ENCODE measurements around the gene ZSWIM6. TPM values are rescaled to one million over a fixed set of nuclear protein-coding genes. Genes with fewer than 3 reads are reported as not detected.
A peak's percentile ranks its signal among the peaks of the same experiment; 100 is the strongest.

Gene ZSWIM6
- 6.9 TPM for polyA plus RNA-seq (2013)

DNA sequence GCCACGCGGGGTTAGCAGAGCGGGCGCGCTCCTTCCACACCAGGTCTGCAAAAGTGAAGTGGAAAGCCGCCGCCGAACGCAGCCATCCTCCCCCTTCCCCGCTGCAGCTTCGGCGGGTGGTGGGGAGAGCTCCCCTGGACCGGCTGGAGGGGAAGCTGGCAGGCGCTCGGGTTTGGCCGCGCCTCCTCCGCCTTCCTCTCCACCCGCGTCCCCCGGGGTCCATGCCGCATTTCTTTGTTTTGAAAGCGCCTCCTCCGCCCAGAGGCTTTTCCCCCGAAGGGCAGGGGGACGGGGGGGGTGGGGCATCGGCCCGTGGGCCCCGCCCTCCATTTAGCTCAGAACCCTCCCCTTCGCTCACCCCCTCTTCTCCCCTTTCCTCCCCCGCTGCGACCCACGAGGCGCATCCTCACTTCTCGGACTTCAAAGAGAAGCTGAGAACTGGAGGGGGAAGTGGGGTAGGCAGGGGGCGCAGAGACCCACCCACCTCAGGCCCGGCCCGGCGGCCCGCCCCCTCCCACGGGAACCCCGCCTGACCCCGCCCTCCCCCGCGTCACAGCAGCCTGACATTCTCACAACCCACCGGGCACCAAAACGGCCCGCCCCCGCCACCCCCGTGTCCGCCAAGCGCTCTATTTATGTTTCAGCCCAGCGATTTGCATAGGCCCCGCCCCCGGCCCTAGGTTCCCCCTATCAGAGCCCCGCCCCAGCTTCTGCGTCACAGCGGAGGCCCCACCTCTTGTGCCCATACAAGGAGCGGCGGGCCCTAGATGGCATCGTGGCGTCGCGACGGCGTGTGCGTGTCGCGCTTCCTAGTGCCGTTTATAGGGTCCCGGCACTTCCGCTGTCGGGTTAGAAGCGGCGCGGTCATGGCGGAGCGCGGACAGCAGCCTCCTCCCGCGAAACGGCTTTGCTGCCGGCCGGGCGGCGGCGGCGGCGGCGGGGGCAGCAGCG lies at the start of gene ZSWIM6:
ZSWIM6 (plus strand) TSS at position 852 of the 951 bp plus-strand sequence; CDS start at position 867, 15 bp downstream.
- Histone ChIP-seq H3K27me3 (replicated peaks in 2 of 5; ENCODE audit: control insufficient read depth in 4 of 5, insufficient read depth in 5 of 5, low read length in 4 of 5) (no peaks in the 10 kb centered on the region), H3K36me3 (ENCODE audit: control insufficient read depth in 4 of 4, insufficient read depth in 4 of 4, low read length in 3 of 4) (peaks cover 0 to under 1% (median 0%) of the 10 kb centered on the region in 4 experiments), H3K9me3 (ENCODE audit: control extremely low read depth in 1 of 5, control insufficient read depth in 4 of 5, insufficient read depth in 2 of 5, low read depth in 1 of 5, low read length in 4 of 5) (no peaks in the 10 kb centered on the region), H3K4me1 (ENCODE audit: control extremely low read depth in 1 of 4, control insufficient read depth in 4 of 4, insufficient read depth in 4 of 4, low read length in 3 of 4) (peaks cover 10 to 43% (median 26%) of the 10 kb centered on the region in 4 experiments), H3K27ac (ENCODE audit: insufficient read depth in 1 of 2, low read depth in 1 of 2, low read length in 2 of 2, poor library complexity in 1 of 2, severe bottlenecking in 2 of 2) (peak within 1 kb of the TSS in 1 of 2 experiments; percentile 80), H3K4me3 (ENCODE audit: control insufficient read depth in 1 of 7, extremely low read depth in 1 of 7, insufficient read depth in 4 of 7, low read depth in 2 of 7, low read length in 6 of 7) (peak within 1 kb of the TSS; percentile 79 to 95 (median 89))
- DNase-seq = peak; percentile 99 to 100 (median 100)
- CTCF ChIA-PET = interaction anchor here (0.6 to 3.3 kb wide), 24 partner anchors 9 to 373 kb away, joined by 3 to 23 read pairs (median 4); no protein-coding TSS in a partner anchor
- 0% methylated on average over 50 of the region's 91 CpGs for WGBS (ENCODE audit: insufficient coverage)
- POLR2A ChIA-PET = interaction anchor here (0.6 to 1.9 kb wide), 17 partner anchors 9 to 946 kb away, joined by 3 to 15 read pairs (median 4); partner anchors contain the start of gene SMIM15

DNA sequence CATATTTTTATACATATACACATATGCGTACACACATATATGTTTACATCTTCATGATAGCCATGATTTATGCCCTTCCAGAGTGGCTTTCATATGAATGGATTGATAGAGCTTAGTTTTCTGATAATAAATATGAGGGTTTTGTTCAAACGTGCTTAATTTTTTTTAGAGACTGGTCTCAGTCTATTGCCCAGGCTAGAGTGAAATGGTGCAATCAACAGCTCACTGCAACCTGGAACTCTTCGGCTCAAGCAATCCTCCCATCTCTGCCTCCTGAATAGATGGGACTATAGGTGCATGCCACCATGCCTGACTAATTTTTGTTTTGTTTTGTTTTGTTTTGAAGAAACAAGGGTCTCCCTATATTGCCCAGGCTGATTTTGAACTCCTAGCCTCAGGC lies 48.6 kb upstream of the ZSWIM6 start:
- Histone ChIP-seq H3K4me3 (ENCODE audit: control insufficient read depth in 1 of 7, extremely low read depth in 1 of 7, insufficient read depth in 4 of 7, low read depth in 2 of 7, low read length in 6 of 7) (no peak overlapping the region), H3K27me3 (replicated peaks in 2 of 5; ENCODE audit: control insufficient read depth in 4 of 5, insufficient read depth in 5 of 5, low read length in 4 of 5) (no peaks in the 10 kb centered on the region), H3K9me3 (ENCODE audit: control extremely low read depth in 1 of 5, control insufficient read depth in 4 of 5, insufficient read depth in 2 of 5, low read depth in 1 of 5, low read length in 4 of 5) (peaks cover 0 to 5% (median 0%) of the 10 kb centered on the region in 5 experiments), H3K4me1 (ENCODE audit: control extremely low read depth in 1 of 4, control insufficient read depth in 4 of 4, insufficient read depth in 4 of 4, low read length in 3 of 4) (peaks cover 0 to 17% (median 14%) of the 10 kb centered on the region in 4 experiments), H3K27ac (ENCODE audit: insufficient read depth in 1 of 2, low read depth in 1 of 2, low read length in 2 of 2, poor library complexity in 1 of 2, severe bottlenecking in 2 of 2) (no peak overlapping the region), H3K36me3 (ENCODE audit: control insufficient read depth in 4 of 4, insufficient read depth in 4 of 4, low read length in 3 of 4) (no peaks in the 10 kb centered on the region)
- 100% methylated on average over 1 of the region's 3 CpGs for WGBS (ENCODE audit: insufficient coverage)
- DNase-seq = peak in 1 of 3 donors; percentile 48
- POLR2A ChIA-PET = no interaction called here
- CTCF ChIA-PET = no interaction called here

GRCh38 chr5:61285531-61285930 lies 46.5 kb upstream of the ZSWIM6 start:
- H3K9me3 ChIP-seq (ENCODE audit: control extremely low read depth in 1 of 5, control insufficient read depth in 4 of 5, insufficient read depth in 2 of 5, low read depth in 1 of 5, low read length in 4 of 5) = peaks cover 0 to 5% (median 0%) of the 10 kb centered on the region in 5 experiments
- no peak overlapping the region for H3K27ac ChIP-seq (ENCODE audit: insufficient read depth in 1 of 2, low read depth in 1 of 2, low read length in 2 of 2, poor library complexity in 1 of 2, severe bottlenecking in 2 of 2)
- H3K27me3 ChIP-seq (replicated peaks in 2 of 5; ENCODE audit: control insufficient read depth in 4 of 5, insufficient read depth in 5 of 5, low read length in 4 of 5) = no peaks in the 10 kb centered on the region
- H3K4me3 ChIP-seq (ENCODE audit: control insufficient read depth in 1 of 7, extremely low read depth in 1 of 7, insufficient read depth in 4 of 7, low read depth in 2 of 7, low read length in 6 of 7) = no peak overlapping the region
- ChIA-PET POLR2A (interaction anchor here (0.8 kb wide), 1 partner anchor 27 kb away, joined by 3 read pairs; no protein-coding TSS in a partner anchor), CTCF (interaction anchor here (0.8 to 1.3 kb wide), 3 partner anchors 11 to 46 kb away, joined by 3 to 4 read pairs (median 3); partner anchors contain the start of gene ZSWIM6)
- H3K4me1 ChIP-seq (ENCODE audit: control extremely low read depth in 1 of 4, control insufficient read depth in 4 of 4, insufficient read depth in 4 of 4, low read length in 3 of 4) = peaks cover 0 to 11% (median 5%) of the 10 kb centered on the region in 4 experiments
- H3K36me3 ChIP-seq (ENCODE audit: control insufficient read depth in 4 of 4, insufficient read depth in 4 of 4, low read length in 3 of 4) = no peaks in the 10 kb centered on the region
- no peak for DNase-seq

GRCh38 chr5:61286446-61287132 lies 45.5 kb upstream of the ZSWIM6 start:
- 97% methylated on average over 3 of the region's 5 CpGs for WGBS (ENCODE audit: insufficient coverage)
- Histone ChIP-seq H3K4me1 (ENCODE audit: control extremely low read depth in 1 of 4, control insufficient read depth in 4 of 4, insufficient read depth in 4 of 4, low read length in 3 of 4) (peaks cover 0 to 3% (median 1%) of the 10 kb centered on the region in 4 experiments), H3K9me3 (ENCODE audit: control extremely low read depth in 1 of 5, control insufficient read depth in 4 of 5, insufficient read depth in 2 of 5, low read depth in 1 of 5, low read length in 4 of 5) (peaks cover 0 to 5% (median 0%) of the 10 kb centered on the region in 5 experiments), H3K27me3 (replicated peaks in 2 of 5; ENCODE audit: control insufficient read depth in 4 of 5, insufficient read depth in 5 of 5, low read length in 4 of 5) (no peaks in the 10 kb centered on the region), H3K4me3 (ENCODE audit: control insufficient read depth in 1 of 7, extremely low read depth in 1 of 7, insufficient read depth in 4 of 7, low read depth in 2 of 7, low read length in 6 of 7) (no peak overlapping the region), H3K36me3 (ENCODE audit: control insufficient read depth in 4 of 4, insufficient read depth in 4 of 4, low read length in 3 of 4) (no peaks in the 10 kb centered on the region), H3K27ac (ENCODE audit: insufficient read depth in 1 of 2, low read depth in 1 of 2, low read length in 2 of 2, poor library complexity in 1 of 2, severe bottlenecking in 2 of 2) (no peak overlapping the region)
- CTCF ChIA-PET = no interaction called here
- no peak for DNase-seq
- POLR2A ChIA-PET = no interaction called here

DNA sequence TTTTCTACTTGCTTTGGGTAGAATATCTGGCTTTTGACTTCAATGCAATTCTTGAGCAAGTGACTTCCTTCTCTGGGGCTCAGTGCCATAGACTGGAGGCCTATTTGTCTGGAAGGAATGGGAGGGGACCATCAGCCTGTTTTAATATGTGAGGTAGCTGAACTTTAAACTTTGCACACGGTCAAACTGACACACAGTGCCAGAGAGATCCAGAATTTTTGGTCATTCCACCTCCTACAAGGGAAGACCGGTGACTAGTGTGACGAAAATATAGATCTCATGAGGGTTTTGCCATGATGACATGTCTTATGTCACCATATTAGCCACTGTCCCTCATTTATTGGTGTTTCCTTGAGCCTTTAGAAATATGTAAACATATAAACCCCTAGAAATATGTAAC lies 44.6 kb upstream of the ZSWIM6 start:
- whole genome bisulfite sequencing (ENCODE audit: insufficient coverage) = 100% methylated on average over 1 of the region's 3 CpGs
- Histone ChIP-seq H3K9me3 (ENCODE audit: control extremely low read depth in 1 of 5, control insufficient read depth in 4 of 5, insufficient read depth in 2 of 5, low read depth in 1 of 5, low read length in 4 of 5) (peaks cover 0 to 5% (median 0%) of the 10 kb centered on the region in 5 experiments), H3K4me1 (ENCODE audit: control extremely low read depth in 1 of 4, control insufficient read depth in 4 of 4, insufficient read depth in 4 of 4, low read length in 3 of 4) (peaks cover 0 to 3% (median 1%) of the 10 kb centered on the region in 4 experiments), H3K36me3 (ENCODE audit: control insufficient read depth in 4 of 4, insufficient read depth in 4 of 4, low read length in 3 of 4) (no peaks in the 10 kb centered on the region), H3K27me3 (replicated peaks in 2 of 5; ENCODE audit: control insufficient read depth in 4 of 5, insufficient read depth in 5 of 5, low read length in 4 of 5) (no peaks in the 10 kb centered on the region), H3K27ac (ENCODE audit: insufficient read depth in 1 of 2, low read depth in 1 of 2, low read length in 2 of 2, poor library complexity in 1 of 2, severe bottlenecking in 2 of 2) (no peak overlapping the region), H3K4me3 (ENCODE audit: control insufficient read depth in 1 of 7, extremely low read depth in 1 of 7, insufficient read depth in 4 of 7, low read depth in 2 of 7, low read length in 6 of 7) (no peak overlapping the region)
- ChIA-PET POLR2A (no interaction called here), CTCF (interaction anchor here (0.8 to 0.9 kb wide), 2 partner anchors 16 to 27 kb away, joined by 3 to 4 read pairs; no protein-coding TSS in a partner anchor)
- no peak for DNase-seq

DNA sequence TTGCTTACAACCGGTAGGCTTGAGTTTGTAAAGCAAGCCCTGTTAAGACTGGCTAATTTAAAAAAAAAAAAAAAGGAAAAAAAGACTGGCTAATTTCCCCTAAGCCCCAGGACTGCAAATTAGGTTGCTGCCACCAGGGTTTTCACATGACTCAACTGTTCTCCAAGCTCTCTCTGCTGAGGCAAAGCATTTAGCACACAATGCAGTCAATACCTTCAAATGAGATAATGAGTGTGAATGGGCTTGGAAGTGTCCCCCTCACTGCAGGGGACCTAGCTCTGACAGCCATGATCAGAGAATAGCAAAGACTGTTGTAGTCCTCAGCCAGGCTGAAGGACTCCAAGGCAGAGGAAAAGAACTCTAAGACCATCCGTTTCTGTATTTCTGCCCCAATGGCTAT lies 42.8 kb upstream of the ZSWIM6 start:
- 96% methylated on average over 2 of the region's 2 CpGs for whole genome bisulfite sequencing (ENCODE audit: insufficient coverage)
- POLR2A ChIA-PET = no interaction called here
- H3K4me3 ChIP-seq (ENCODE audit: control insufficient read depth in 1 of 7, extremely low read depth in 1 of 7, insufficient read depth in 4 of 7, low read depth in 2 of 7, low read length in 6 of 7) = no peak overlapping the region
- H3K27me3 ChIP-seq (replicated peaks in 2 of 5; ENCODE audit: control insufficient read depth in 4 of 5, insufficient read depth in 5 of 5, low read length in 4 of 5) = no peaks in the 10 kb centered on the region
- peaks cover 0 to 5% (median 0%) of the 10 kb centered on the region in 5 experiments for H3K9me3 ChIP-seq (ENCODE audit: control extremely low read depth in 1 of 5, control insufficient read depth in 4 of 5, insufficient read depth in 2 of 5, low read depth in 1 of 5, low read length in 4 of 5)
- peak in 1 of 3 donors; percentile 31 for DNase-seq
- CTCF ChIA-PET = interaction anchor here (1.7 kb wide), 1 partner anchor 8 kb away, joined by 4 read pairs; no protein-coding TSS in a partner anchor
- H3K27ac ChIP-seq (ENCODE audit: insufficient read depth in 1 of 2, low read depth in 1 of 2, low read length in 2 of 2, poor library complexity in 1 of 2, severe bottlenecking in 2 of 2) = no peak overlapping the region
- no peaks in the 10 kb centered on the region for H3K36me3 ChIP-seq (ENCODE audit: control insufficient read depth in 4 of 4, insufficient read depth in 4 of 4, low read length in 3 of 4)
- peaks cover 0 to 3% (median 1%) of the 10 kb centered on the region in 4 experiments for H3K4me1 ChIP-seq (ENCODE audit: control extremely low read depth in 1 of 4, control insufficient read depth in 4 of 4, insufficient read depth in 4 of 4, low read length in 3 of 4)

All from common myeloid progenitor, CD34-positive (primary cell).